Retinal pigment epithelial cell (primary cell): Measurements from ENCODE around the gene KISS1R.

Source experiments
- DNase-seq: peaks from one replicate; pipeline ENCODE4 v3.0.0-alpha.2; 2010; ENCODE audit warnings: low read depth
- H3K4me3 ChIP-seq: 2 replicates; pipeline ENCODE4 v1.5.1; 2011; ENCODE audit warnings: mild to moderate bottlenecking, low read length, control low read depth, moderate library complexity
- CTCF ChIP-seq: conservative IDR thresholded peaks from 2 replicates; pipeline ENCODE4 v1.5.1; 2011; ENCODE audit warnings: low read depth, low read length, control low read depth, inconsistent platforms

KISS1R gene

GRCh38 chr19:927351-927779, 10.2 kb downstream of the KISS1R start:
- DNase-seq, result no peak
- TF ChIP-seq CTCF, result no peak
- peak overlapping the region; percentile 74 for H3K4me3 ChIP-seq

GRCh38 chr19:927780-928401, 10.8 kb downstream of the KISS1R start:
- DNase-seq, result no peak
- TF ChIP-seq CTCF, result no peak
- no peak overlapping the region for H3K4me3 ChIP-seq

- no peak overlapping the region for H3K4me3 ChIP-seq
- no peak for TF ChIP-seq CTCF
Measured at GRCh38 chr19:928471-929202, 11.5 kb downstream of the KISS1R start.

GRCh38 chr19:929203-929890, 12.2 kb downstream of the KISS1R start:
- no peak for TF ChIP-seq CTCF
- no peak overlapping the region for H3K4me3 ChIP-seq

More at GRCh38 chr19:928471-929202, 11.5 kb downstream of the KISS1R start:
- DNase-seq, result no peak

GRCh38 chr19:929891-930258, 12.7 kb downstream of the KISS1R start:
- no peak overlapping the region for H3K4me3 ChIP-seq

More at GRCh38 chr19:929203-929890, 12.2 kb downstream of the KISS1R start:
- no peak for DNase-seq

More at GRCh38 chr19:929891-930258, 12.7 kb downstream of the KISS1R start:
- DNase-seq, result no peak
- no peak for TF ChIP-seq CTCF
